NCI-H2081 (cell line): ENCODE measurements around the gene SEC24B.
"Not testable (repeated sequence)": the region's sequence is repeated elsewhere in the genome, so short reads cannot be mapped to it uniquely, and the experiment has no call there.

Experiments
- DNase-seq, 2 experiments: peaks; one replicate each; lab custom pipeline; 2025; lab: John Stamatoyannopoulos, UW

The SEC24B gene

DNA sequence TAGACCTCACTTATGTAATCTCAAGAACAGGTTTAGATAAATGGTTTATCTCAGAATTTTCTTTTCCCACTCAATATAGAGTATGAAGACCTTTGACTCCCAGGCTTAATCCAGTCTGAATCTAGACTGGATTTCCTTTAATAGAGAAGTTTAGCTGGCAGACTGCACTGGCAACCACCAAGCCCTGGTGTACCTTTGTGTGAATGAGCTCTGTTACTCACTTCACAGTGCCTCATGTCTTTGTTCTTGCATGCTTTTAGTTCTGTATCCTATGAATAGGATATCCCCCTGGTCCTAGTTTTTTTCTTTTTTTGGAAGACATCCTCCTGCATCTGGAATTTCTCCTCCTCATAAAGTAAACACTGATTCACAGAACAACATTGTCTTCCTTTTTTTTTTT is 73.3 kb downstream of the SEC24B start:
- no peak for DNase-seq

GRCh38 chr4:109510687-109511086 is 77.1 kb downstream of the SEC24B start:
- DNase-seq, result no peak

- no peak for DNase-seq
Observed at GRCh38 chr4:109511414-109511813, 77.8 kb downstream of the SEC24B start.

DNA sequence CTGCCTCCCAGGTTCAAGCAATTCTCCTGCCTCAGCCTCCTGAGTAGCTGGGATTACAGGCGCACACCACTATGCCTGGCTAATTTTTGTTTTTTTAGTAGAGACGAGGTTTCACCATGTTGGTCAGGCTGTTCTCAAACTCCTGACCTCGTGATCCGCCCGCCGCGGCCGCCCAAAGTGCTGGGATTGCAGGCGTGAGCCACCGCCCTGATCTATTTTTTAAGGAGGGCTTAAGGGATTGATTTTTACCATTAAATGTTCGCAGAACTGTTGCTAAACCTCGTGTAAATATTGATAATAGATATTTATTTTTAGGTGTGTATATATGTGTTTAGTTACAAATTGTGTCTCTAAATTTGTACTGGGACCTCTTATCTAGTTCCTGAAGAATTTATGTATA is 79.8 kb downstream of the SEC24B start:
- not testable (repeated sequence) for DNase-seq

DNA sequence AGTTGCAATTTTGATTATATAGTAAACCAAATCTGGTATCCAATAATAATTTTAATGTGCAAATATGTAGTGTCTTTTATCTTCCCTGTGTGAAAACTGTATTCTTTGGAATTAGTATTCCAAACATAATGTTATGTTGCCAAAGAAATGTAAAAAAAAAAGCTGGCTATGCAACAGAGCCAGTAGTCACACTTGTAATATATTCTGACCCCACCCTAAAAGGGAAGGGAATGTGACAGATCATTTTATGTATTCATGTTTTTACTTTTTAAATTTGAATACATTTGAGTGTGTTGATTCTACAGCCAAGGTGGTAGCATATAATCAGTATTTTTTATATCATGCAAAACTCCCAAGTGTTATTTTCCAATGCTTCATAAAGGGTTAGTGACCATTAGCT is 98.6 kb downstream of the SEC24B start:
- DNase-seq, result no peak

- DNase-seq, result no peak
Observed at GRCh38 chr4:109545401-109545800, 111.8 kb downstream of the SEC24B start.

- no peak for DNase-seq
Observed at GRCh38 chr4:109547394-109547793, 113.8 kb downstream of the SEC24B start.

DNA sequence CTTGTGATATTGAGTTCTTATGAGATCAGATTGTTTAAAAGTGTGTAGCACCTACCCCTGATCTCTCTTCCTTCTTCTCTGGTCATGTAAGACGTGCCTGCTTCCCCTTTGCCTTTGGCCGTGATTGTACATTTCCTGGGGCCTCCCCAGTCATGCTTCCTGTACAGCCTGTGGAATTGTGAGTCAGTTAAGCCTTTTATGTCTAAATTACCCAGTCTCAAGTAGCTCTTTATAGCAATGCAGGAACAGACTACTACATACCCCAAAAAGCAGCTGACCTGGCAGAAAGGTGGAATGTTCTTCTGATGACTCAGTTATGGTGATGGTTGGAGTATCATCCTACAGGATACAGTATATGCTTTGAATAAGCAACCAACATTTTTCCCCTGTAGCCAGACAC is 115.0 kb downstream of the SEC24B start:
- no peak for DNase-seq

DNA sequence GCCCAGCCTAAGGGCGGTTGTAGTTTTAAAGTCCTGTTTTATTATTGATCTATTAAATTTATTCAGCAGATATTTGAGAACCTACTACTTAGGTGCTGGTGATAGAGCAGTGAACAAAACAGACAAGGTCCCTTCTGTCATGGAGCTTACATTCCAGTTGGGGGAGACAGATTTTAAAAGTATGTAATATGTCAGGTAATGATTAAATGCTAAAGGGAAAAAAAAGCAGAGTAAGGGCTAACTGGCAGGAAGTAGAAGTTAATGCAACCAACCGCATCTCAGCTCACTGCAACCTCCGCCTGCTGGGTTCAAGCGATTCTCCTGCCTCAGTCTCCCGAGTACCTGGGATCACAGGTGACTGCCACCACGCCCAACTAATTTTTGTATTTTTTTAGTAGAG is 118.6 kb downstream of the SEC24B start:
- no peak for DNase-seq

- DNase-seq, result no peak
Observed at GRCh38 chr4:109553130-109553529, 119.5 kb downstream of the SEC24B start.

DNA sequence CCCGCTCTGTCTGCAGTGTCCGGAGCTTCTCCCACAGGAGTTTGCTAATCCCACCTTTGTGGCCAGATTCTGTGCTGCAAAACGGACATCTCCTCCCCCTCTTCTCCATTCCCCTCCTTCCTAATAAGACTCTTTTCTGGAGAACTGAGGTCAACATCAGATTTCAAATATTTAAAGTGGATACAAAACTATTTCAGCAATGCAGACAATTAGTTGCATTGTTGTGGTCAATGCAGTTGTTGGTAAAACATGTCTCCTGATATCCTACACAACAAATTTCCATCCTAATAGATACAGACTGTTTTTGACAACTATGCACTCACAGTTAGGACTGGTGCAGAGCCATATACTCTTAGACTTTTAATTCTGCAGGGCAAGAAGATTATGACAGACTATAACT is 121.4 kb downstream of the SEC24B start:
- DNase-seq, result no peak

DNA sequence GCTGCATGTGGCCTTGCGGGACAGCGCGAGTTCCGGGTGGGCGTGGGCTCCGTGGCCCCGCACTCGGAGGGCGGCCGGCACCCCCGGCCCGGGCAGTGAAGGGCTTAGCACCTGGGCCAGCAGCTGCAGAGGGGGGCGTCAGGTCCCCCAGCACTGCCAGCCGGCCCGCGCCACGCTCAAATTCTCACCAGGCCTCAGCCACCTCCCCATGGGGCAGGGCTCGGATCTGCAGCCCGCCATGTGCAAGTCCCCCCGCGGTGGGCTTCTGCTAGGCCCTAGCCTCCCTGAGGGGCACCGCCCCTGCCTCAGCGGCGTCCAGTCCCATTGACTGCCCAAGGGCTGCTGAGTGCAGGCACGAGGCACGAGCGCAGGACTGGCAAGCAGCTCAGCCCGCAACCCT is 123.8 kb downstream of the SEC24B start:
- DNase-seq, result no peak

- not testable (repeated sequence) for DNase-seq
Observed at GRCh38 chr4:109558095-109558494, 124.5 kb downstream of the SEC24B start.

- DNase-seq, result peak in 1 of 2 experiments; percentile 43
Observed at GRCh38 chr4:109559625-109559982, 126.0 kb downstream of the SEC24B start.

DNA sequence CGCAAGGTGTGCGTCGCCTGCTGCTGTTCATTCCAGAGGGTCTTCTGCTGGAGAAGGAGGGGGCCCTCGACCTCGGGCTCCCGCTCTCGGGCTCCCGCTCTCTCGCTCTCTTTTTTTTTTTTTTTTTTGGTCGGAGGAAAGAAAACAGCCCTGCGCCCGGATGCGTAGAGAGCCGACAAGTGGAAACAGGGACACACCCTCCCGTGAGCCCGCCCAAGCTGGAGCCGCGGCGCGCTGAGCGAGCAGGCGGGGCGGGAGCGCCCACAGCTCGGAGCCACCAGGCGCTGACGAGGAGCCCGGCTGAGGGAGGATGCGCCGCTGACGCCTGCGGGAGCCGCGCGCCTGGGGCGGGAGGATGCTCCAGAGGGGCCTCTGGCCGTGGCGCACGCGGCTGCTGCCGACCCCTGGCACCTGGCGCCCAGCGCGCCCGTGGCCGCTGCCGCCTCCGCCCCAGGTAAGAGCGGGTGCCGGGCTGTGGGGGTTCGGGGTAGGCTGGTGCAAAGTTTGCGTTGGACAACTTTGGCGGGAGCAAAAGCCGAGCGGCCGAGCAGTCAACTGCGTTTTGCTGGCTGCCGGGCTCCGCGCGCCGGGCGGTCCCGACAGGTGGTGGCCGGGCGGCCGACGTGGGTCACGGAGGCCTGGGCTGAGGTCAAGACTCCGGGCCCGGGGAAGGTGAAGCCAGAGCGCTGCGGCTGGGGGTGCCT is 126.5 kb downstream of the SEC24B start, which contains the start of gene MCUB:
TSS of gene MCUB (plus strand) at position 264 of the 704 bp plus-strand sequence. CDS start at position 356, 92 bp downstream.
- DNase-seq, result peak; percentile 74 to 85

- peak in 1 of 2 experiments; percentile 5 for DNase-seq
Observed at GRCh38 chr4:109560687-109561461, 127.3 kb downstream of the SEC24B start.

GRCh38 chr4:109562457-109563239 is 129.0 kb downstream of the SEC24B start:
- DNase-seq, result peak in 1 of 2 experiments; percentile 37

GRCh38 chr4:109571494-109571893 is 137.9 kb downstream of the SEC24B start:
- no peak for DNase-seq

- DNase-seq, result no peak
Observed at GRCh38 chr4:109572154-109572553, 138.5 kb downstream of the SEC24B start.

DNA sequence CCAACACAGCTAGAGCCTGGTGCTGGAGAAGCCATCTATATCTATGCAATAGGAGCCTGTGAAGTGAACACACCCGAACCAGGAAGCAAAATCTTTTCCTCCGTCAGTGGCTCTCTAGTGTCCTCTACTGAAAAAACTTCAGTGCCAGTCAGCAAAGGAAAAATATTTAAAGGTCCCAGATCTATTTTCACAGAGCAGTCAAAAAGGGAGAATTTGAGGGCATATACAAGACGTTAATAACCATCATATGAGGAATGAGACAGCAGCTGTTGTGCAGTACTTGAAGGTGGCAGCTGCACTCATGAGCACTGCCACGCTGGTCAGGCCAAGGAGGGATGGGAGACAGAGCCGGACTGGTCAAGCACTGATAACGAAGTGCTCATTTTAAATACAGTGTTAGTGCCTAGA is 140.8 kb downstream of the SEC24B start:
- DNase-seq, result peak in 1 of 2 experiments; percentile 2

DNA sequence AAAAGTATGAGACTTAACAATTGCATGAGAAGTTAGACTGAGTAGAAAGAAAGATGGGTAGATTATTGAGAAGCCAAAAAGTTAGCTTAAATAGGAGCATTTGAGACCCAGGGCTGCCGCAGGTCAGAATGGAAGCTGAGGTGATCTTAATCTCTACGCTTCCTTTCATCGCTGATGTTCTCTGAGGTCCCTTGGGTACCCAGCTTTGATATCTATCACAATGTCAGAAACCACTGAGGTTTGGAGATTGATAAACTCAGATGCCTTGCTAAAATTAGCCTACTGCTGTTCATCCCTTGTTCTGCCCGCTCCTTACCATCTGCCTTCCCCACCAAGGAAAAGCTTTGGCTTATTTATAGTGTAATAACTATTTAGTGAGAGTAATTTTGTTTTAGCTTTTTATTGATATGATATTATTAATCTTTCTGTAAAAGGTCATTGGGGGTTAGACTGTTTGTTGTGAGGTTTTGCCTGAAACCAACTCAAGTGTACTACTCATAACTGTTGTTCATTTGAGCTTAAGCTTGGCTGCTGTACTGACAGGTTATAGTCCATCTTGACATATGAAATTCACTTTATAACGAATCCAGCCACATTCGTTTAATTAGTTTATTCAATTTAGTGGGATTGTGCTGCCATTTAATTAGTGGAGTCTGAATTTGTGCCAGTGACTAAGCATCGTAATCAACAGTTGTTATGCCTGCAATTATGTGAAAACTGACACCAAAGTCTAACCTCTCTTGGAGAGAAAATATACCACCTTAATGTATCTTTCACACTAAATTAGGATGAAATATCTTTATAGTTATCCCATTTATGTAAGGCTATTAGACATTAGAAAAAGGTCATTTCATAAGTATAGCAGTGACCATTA is 141.6 kb downstream of the SEC24B start:
- DNase-seq, result peak in 1 of 2 experiments; percentile 37
